ENCODE data around the gene ITGA3.
A peak's percentile ranks its signal among the peaks of the same experiment; 100 is the strongest.

Gene ITGA3

DNA sequence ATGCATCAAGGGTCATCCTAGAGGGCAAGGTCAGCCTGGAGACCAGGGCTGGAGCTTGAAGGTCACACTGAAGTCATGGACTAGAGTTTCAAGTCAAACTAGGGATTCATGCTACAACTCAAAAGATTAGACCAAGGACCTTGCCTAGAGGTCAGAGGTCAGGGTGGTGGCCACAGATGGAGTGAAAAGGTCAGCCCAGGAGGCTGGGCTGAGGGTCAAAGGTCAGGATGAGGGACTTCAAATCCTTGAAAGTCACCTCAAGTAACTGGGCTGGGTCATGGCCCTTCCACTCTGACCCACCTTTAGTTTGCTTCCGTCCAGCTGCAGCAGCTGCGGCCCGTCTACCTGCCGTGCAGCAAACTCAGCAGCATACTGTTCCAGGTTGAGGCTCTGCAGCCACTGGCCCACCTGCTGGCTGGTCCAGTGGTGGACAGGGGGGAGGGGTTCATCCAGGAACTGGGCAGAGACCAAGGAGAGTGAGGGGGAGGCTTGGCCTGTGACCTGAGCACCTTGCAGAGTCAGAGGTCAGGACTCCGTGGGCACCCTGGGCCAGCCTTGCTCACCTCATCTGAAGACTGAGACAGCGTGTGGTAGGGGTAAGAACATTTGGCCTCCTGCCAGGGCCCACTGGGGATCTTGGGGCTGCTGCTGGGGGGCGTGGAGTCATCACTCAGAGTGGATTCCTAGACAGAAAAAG, 57.9 kb downstream of the ITGA3 start:
- Histone ChIP-seq H3K27me3 (ENCODE audit: control insufficient read depth in 1 of 2, insufficient read depth in 1 of 2, low read length in 2 of 2) (peaks cover 0 to 19% of the 10 kb centered on the region in 2 experiments), H3K18ac (ENCODE audit: low read depth in 1 of 2, low read length in 2 of 2) (no peak overlapping the region), H3K79me1 (replicated peaks; ENCODE audit: low read length, poor library complexity, severe bottlenecking) (peaks cover 2% of the 10 kb centered on the region), H3K36me3 (ENCODE audit: control insufficient read depth in 1 of 2, insufficient read depth in 2 of 2, low read depth in 1 of 2, low read length in 2 of 2) (peaks cover 24 to 87% of the 10 kb centered on the region in 2 experiments), H3K23ac (ENCODE audit: low read length in 2 of 2) (no peak overlapping the region), H3K27ac (ENCODE audit: low read length, poor library complexity, severe bottlenecking) (no peak overlapping the region), H3K4me2 (ENCODE audit: low read length, poor library complexity, severe bottlenecking) (no peak overlapping the region), H2AFZ (ENCODE audit: low read depth, low read length) (no peak overlapping the region), H3K4ac (ENCODE audit: low read depth in 1 of 2, low read length in 2 of 2) (no peak overlapping the region), H3K4me3 (ENCODE audit: insufficient read depth in 1 of 2, low read depth in 1 of 2, low read length in 2 of 2) (no peak overlapping the region), H4K91ac (ENCODE audit: low read length) (no peak overlapping the region), H2AK5ac (ENCODE audit: low read length, severe bottlenecking) (no peak overlapping the region), H2BK15ac (ENCODE audit: low read depth, poor library complexity, severe bottlenecking) (no peak overlapping the region), H3K9ac (ENCODE audit: low read length) (no peak overlapping the region), H3K4me1 (ENCODE audit: control insufficient read depth, insufficient read depth, low read depth, low read length) (peaks cover 47% of the 10 kb centered on the region), H2BK12ac (ENCODE audit: low read length in 2 of 2) (no peak overlapping the region), H3K14ac (ENCODE audit: low read length in 2 of 2) (no peak overlapping the region), H3K9me3 (ENCODE audit: control insufficient read depth, low read length) (no peaks in the 10 kb centered on the region), H4K8ac (ENCODE audit: low read length) (no peak overlapping the region), H2BK120ac (ENCODE audit: low read depth, low read length) (no peak overlapping the region), H2BK5ac (ENCODE audit: low read depth, low read length, poor library complexity, severe bottlenecking) (no peak overlapping the region)
- WGBS: 97% methylated on average over 7 of the region's 7 CpGs
- DNase-seq: no peak

- H3K14ac ChIP-seq (ENCODE audit: low read length in 2 of 2): no peak overlapping the region
- no peak overlapping the region for H2BK12ac ChIP-seq (ENCODE audit: low read length in 2 of 2)
- H3K27ac ChIP-seq (ENCODE audit: low read length, poor library complexity, severe bottlenecking): no peak overlapping the region
- no peak overlapping the region for H4K8ac ChIP-seq (ENCODE audit: low read length)
- peaks cover 18 to 87% of the 10 kb centered on the region in 2 experiments for H3K36me3 ChIP-seq (ENCODE audit: control insufficient read depth in 1 of 2, insufficient read depth in 2 of 2, low read depth in 1 of 2, low read length in 2 of 2)
- no peak overlapping the region for H2BK120ac ChIP-seq (ENCODE audit: low read depth, low read length)
- no peak overlapping the region for H4K91ac ChIP-seq (ENCODE audit: low read length)
- no peak overlapping the region for H3K4me2 ChIP-seq (ENCODE audit: low read length, poor library complexity, severe bottlenecking)
- no peak overlapping the region for H3K23ac ChIP-seq (ENCODE audit: low read length in 2 of 2)
- WGBS: 98% methylated on average over 4 of the region's 4 CpGs
- H2AK5ac ChIP-seq (ENCODE audit: low read length, severe bottlenecking): peak overlapping the region; percentile 77
- peaks cover 0 to 26% of the 10 kb centered on the region in 2 experiments for H3K27me3 ChIP-seq (ENCODE audit: control insufficient read depth in 1 of 2, insufficient read depth in 1 of 2, low read length in 2 of 2)
- no peak overlapping the region for H3K9ac ChIP-seq (ENCODE audit: low read length)
- H3K4me1 ChIP-seq (ENCODE audit: control insufficient read depth, insufficient read depth, low read depth, low read length): peaks cover 48% of the 10 kb centered on the region
- no peak overlapping the region for H2AFZ ChIP-seq (ENCODE audit: low read depth, low read length)
- H3K18ac ChIP-seq (ENCODE audit: low read depth in 1 of 2, low read length in 2 of 2): no peak overlapping the region
- H3K4me3 ChIP-seq (ENCODE audit: insufficient read depth in 1 of 2, low read depth in 1 of 2, low read length in 2 of 2): no peak overlapping the region
- H3K4ac ChIP-seq (ENCODE audit: low read depth in 1 of 2, low read length in 2 of 2): no peak overlapping the region
- no peak for DNase-seq
- peaks cover 4% of the 10 kb centered on the region for H3K79me1 ChIP-seq (replicated peaks; ENCODE audit: low read length, poor library complexity, severe bottlenecking)
- H3K9me3 ChIP-seq (ENCODE audit: control insufficient read depth, low read length): no peaks in the 10 kb centered on the region
- H2BK5ac ChIP-seq (ENCODE audit: low read depth, low read length, poor library complexity, severe bottlenecking): no peak overlapping the region
- H2BK15ac ChIP-seq (ENCODE audit: low read depth, poor library complexity, severe bottlenecking): no peak overlapping the region
Measured at GRCh38 chr17:50114401-50114800, 58.5 kb downstream of the ITGA3 start.

GRCh38 chr17:50114849-50115357, 59.0 kb downstream of the ITGA3 start:
- H2BK12ac ChIP-seq (ENCODE audit: low read length in 2 of 2): no peak overlapping the region
- peaks cover 13 to 86% of the 10 kb centered on the region in 2 experiments for H3K36me3 ChIP-seq (ENCODE audit: control insufficient read depth in 1 of 2, insufficient read depth in 2 of 2, low read depth in 1 of 2, low read length in 2 of 2)
- H3K4me3 ChIP-seq (ENCODE audit: insufficient read depth in 1 of 2, low read depth in 1 of 2, low read length in 2 of 2): no peak overlapping the region
- no peak overlapping the region for H2BK15ac ChIP-seq (ENCODE audit: low read depth, poor library complexity, severe bottlenecking)
- H3K27ac ChIP-seq (ENCODE audit: low read length, poor library complexity, severe bottlenecking): peak overlapping the region; percentile 8
- H3K4me1 ChIP-seq (ENCODE audit: control insufficient read depth, insufficient read depth, low read depth, low read length): peaks cover 48% of the 10 kb centered on the region
- H3K18ac ChIP-seq (ENCODE audit: low read depth in 1 of 2, low read length in 2 of 2): no peak overlapping the region
- H3K9ac ChIP-seq (ENCODE audit: low read length): no peak overlapping the region
- no peak overlapping the region for H4K91ac ChIP-seq (ENCODE audit: low read length)
- no peak overlapping the region for H3K4ac ChIP-seq (ENCODE audit: low read depth in 1 of 2, low read length in 2 of 2)
- no peak overlapping the region for H3K23ac ChIP-seq (ENCODE audit: low read length in 2 of 2)
- peak overlapping the region; percentile 77 for H2AK5ac ChIP-seq (ENCODE audit: low read length, severe bottlenecking)
- H3K14ac ChIP-seq (ENCODE audit: low read length in 2 of 2): no peak overlapping the region
- no peak overlapping the region for H3K4me2 ChIP-seq (ENCODE audit: low read length, poor library complexity, severe bottlenecking)
- H3K79me1 ChIP-seq (replicated peaks; ENCODE audit: low read length, poor library complexity, severe bottlenecking): peaks cover 4% of the 10 kb centered on the region
- DNase-seq: peak; percentile 77
- H2BK120ac ChIP-seq (ENCODE audit: low read depth, low read length): no peak overlapping the region
- 33% methylated on average over 6 of the region's 6 CpGs for WGBS
- peaks cover 0 to 31% of the 10 kb centered on the region in 2 experiments for H3K27me3 ChIP-seq (ENCODE audit: control insufficient read depth in 1 of 2, insufficient read depth in 1 of 2, low read length in 2 of 2)
- H3K9me3 ChIP-seq (ENCODE audit: control insufficient read depth, low read length): no peaks in the 10 kb centered on the region
- no peak overlapping the region for H2BK5ac ChIP-seq (ENCODE audit: low read depth, low read length, poor library complexity, severe bottlenecking)
- no peak overlapping the region for H2AFZ ChIP-seq (ENCODE audit: low read depth, low read length)
- no peak overlapping the region for H4K8ac ChIP-seq (ENCODE audit: low read length)

- H3K4me3 ChIP-seq (ENCODE audit: insufficient read depth in 1 of 2, low read depth in 1 of 2, low read length in 2 of 2): no peak overlapping the region
- peaks cover 0 to 35% of the 10 kb centered on the region in 2 experiments for H3K27me3 ChIP-seq (ENCODE audit: control insufficient read depth in 1 of 2, insufficient read depth in 1 of 2, low read length in 2 of 2)
- H2BK15ac ChIP-seq (ENCODE audit: low read depth, poor library complexity, severe bottlenecking): no peak overlapping the region
- H3K9ac ChIP-seq (ENCODE audit: low read length): no peak overlapping the region
- peak overlapping the region; percentile 2 for H2AK5ac ChIP-seq (ENCODE audit: low read length, severe bottlenecking)
- H4K91ac ChIP-seq (ENCODE audit: low read length): no peak overlapping the region
- no peak overlapping the region for H3K27ac ChIP-seq (ENCODE audit: low read length, poor library complexity, severe bottlenecking)
- H3K23ac ChIP-seq (ENCODE audit: low read length in 2 of 2): no peak overlapping the region
- no peak overlapping the region for H3K4ac ChIP-seq (ENCODE audit: low read depth in 1 of 2, low read length in 2 of 2)
- H2BK120ac ChIP-seq (ENCODE audit: low read depth, low read length): no peak overlapping the region
- 92% methylated on average over 17 of the region's 17 CpGs for WGBS
- H3K18ac ChIP-seq (ENCODE audit: low read depth in 1 of 2, low read length in 2 of 2): no peak overlapping the region
- no peak overlapping the region for H4K8ac ChIP-seq (ENCODE audit: low read length)
- H3K79me1 ChIP-seq (replicated peaks; ENCODE audit: low read length, poor library complexity, severe bottlenecking): peaks cover 4% of the 10 kb centered on the region
- peaks cover 48% of the 10 kb centered on the region for H3K4me1 ChIP-seq (ENCODE audit: control insufficient read depth, insufficient read depth, low read depth, low read length)
- no peak overlapping the region for H2BK5ac ChIP-seq (ENCODE audit: low read depth, low read length, poor library complexity, severe bottlenecking)
- no peak overlapping the region for H3K14ac ChIP-seq (ENCODE audit: low read length in 2 of 2)
- H2BK12ac ChIP-seq (ENCODE audit: low read length in 2 of 2): no peak overlapping the region
- H3K4me2 ChIP-seq (ENCODE audit: low read length, poor library complexity, severe bottlenecking): no peak overlapping the region
- no peaks in the 10 kb centered on the region for H3K9me3 ChIP-seq (ENCODE audit: control insufficient read depth, low read length)
- no peak overlapping the region for H2AFZ ChIP-seq (ENCODE audit: low read depth, low read length)
- H3K36me3 ChIP-seq (ENCODE audit: control insufficient read depth in 1 of 2, insufficient read depth in 2 of 2, low read depth in 1 of 2, low read length in 2 of 2): peaks cover 6 to 77% of the 10 kb centered on the region in 2 experiments
- DNase-seq: no peak
Measured at GRCh38 chr17:50115756-50116155, 59.8 kb downstream of the ITGA3 start.

Data from mesenchymal stem cell (in vitro differentiated cells and primary cell).